ENCODE data around the gene POLR1A.

POLR1A gene

GRCh38 chr2:86097913-86098312, 7.8 kb downstream of the POLR1A start:
- no peak for DNase-seq (ENCODE audit: low spot score)
- no peak for TF ChIP-seq CTCF (IDR thresholded peaks at IDR 0.05; ENCODE audit: extremely low read depth, insufficient read depth, missing control alignments)

GRCh38 chr2:86097114-86097896, 8.4 kb downstream of the POLR1A start:
- no peak for TF ChIP-seq CTCF (IDR thresholded peaks at IDR 0.05; ENCODE audit: extremely low read depth, insufficient read depth, missing control alignments)
- in situ Hi-C loops (cut with MboI; ENCODE audit: low pct_unique_long_range_greater_than_20kb, low sequenced_read_pairs, unreplicated experiment) = no loop called here
- no peak for DNase-seq (ENCODE audit: low spot score)

More at GRCh38 chr2:86097913-86098312, 7.8 kb downstream of the POLR1A start:
- in situ Hi-C loops (cut with MboI; ENCODE audit: low pct_unique_long_range_greater_than_20kb, low sequenced_read_pairs, unreplicated experiment) = no loop called here

- TF ChIP-seq CTCF (IDR thresholded peaks at IDR 0.05; ENCODE audit: extremely low read depth, insufficient read depth, missing control alignments) = no peak
- no peak for DNase-seq (ENCODE audit: low spot score)
- in situ Hi-C loops (cut with MboI; ENCODE audit: low pct_unique_long_range_greater_than_20kb, low sequenced_read_pairs, unreplicated experiment) = no loop called here
Measured at GRCh38 chr2:86094229-86094628, 11.5 kb downstream of the POLR1A start.

- TF ChIP-seq CTCF (IDR thresholded peaks at IDR 0.05; ENCODE audit: extremely low read depth, insufficient read depth, missing control alignments) = peak; percentile 53
- in situ Hi-C loops (cut with MboI; ENCODE audit: low pct_unique_long_range_greater_than_20kb, low sequenced_read_pairs, unreplicated experiment) = no loop called here
- no peak for DNase-seq (ENCODE audit: low spot score)
Measured at GRCh38 chr2:86087936-86088850, 17.5 kb downstream of the POLR1A start.

- no peak for TF ChIP-seq CTCF (IDR thresholded peaks at IDR 0.05; ENCODE audit: extremely low read depth, insufficient read depth, missing control alignments)
- in situ Hi-C loops (cut with MboI; ENCODE audit: low pct_unique_long_range_greater_than_20kb, low sequenced_read_pairs, unreplicated experiment) = no loop called here
- no peak for DNase-seq (ENCODE audit: low spot score)
Measured at GRCh38 chr2:86082756-86083155, 22.9 kb downstream of the POLR1A start.

GRCh38 chr2:86081724-86082123, 24.0 kb downstream of the POLR1A start:
- in situ Hi-C loops (cut with MboI; ENCODE audit: low pct_unique_long_range_greater_than_20kb, low sequenced_read_pairs, unreplicated experiment) = no loop called here
- DNase-seq (ENCODE audit: low spot score) = no peak

More at GRCh38 chr2:86081724-86082123, 24.0 kb downstream of the POLR1A start:
- TF ChIP-seq CTCF (IDR thresholded peaks at IDR 0.05; ENCODE audit: extremely low read depth, insufficient read depth, missing control alignments) = no peak

Measured in GM13977 (cell line).